Stomach (tissue), 4 donors: ENCODE data around the gene HSD17B13.

Source experiments
- EP300 ChIP-seq: sonication (generic); formaldehyde crosslinking; IDR thresholded peaks from one replicate; pipeline ENCODE4 v1.6.1; 2017; ENCODE audit warnings: antibody characterized with exemption
- POLR2A ChIP-seq, 4 donors: fragments of 450-650 bp; IDR thresholded peaks; one replicate each; pipeline ENCODE4 v1.6.1; 2016; ENCODE audit warnings: antibody characterized with exemption in 4 of 4, control low read depth in 2 of 4, mild to moderate bottlenecking in 1 of 4, moderate library complexity in 1 of 4
- TF ChIP-seq, protein P1 (sequence below), 7 experiments: fragments of 450-650 bp in 4 of 7; fragments of 200-600 bp in 3 of 7; sonication (generic) in 3 of 7; IDR thresholded peaks; one replicate each; pipeline ENCODE4 v1.5.1; 2016 to 2019; ENCODE audit warnings: antibody characterized with exemption in 7 of 7, control low read depth in 2 of 7, mild to moderate bottlenecking in 1 of 7

DNA sequence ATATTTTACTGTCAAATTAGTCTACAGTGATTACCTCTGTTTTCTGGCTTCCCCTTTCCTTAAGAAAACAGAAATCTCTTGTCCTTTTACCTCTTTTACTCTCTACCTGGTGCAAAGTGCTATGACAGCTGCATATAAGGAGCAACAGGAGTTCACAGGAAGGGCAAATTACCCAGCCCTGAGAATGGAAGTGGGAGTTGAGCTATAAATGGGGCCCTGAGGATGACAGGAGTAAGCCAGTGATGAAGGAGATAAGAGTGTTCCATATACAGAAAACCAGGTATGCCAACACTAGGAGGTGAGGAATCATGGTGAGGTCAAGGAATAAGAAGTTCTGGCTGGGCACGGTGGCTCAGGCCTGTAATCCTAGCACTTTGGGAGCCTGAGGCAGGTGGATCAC, 4.5 kb upstream of the HSD17B13 start:
- TF ChIP-seq EP300 (no peak), POLR2A (IDR thresholded peaks at IDR 0.05) (no peak)
- TF ChIP-seq, protein P1, sequence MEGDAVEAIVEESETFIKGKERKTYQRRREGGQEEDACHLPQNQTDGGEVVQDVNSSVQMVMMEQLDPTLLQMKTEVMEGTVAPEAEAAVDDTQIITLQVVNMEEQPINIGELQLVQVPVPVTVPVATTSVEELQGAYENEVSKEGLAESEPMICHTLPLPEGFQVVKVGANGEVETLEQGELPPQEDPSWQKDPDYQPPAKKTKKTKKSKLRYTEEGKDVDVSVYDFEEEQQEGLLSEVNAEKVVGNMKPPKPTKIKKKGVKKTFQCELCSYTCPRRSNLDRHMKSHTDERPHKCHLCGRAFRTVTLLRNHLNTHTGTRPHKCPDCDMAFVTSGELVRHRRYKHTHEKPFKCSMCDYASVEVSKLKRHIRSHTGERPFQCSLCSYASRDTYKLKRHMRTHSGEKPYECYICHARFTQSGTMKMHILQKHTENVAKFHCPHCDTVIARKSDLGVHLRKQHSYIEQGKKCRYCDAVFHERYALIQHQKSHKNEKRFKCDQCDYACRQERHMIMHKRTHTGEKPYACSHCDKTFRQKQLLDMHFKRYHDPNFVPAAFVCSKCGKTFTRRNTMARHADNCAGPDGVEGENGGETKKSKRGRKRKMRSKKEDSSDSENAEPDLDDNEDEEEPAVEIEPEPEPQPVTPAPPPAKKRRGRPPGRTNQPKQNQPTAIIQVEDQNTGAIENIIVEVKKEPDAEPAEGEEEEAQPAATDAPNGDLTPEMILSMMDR (IDR thresholded peaks at IDR 0.05), result no peak
